IMR-90 (cell line): ENCODE results near the gene IL17REL.

Experiments
- CEBPB ChIP-seq: IDR thresholded peaks from 2 replicates; pipeline ENCODE4 v1.6.1; 2012; ENCODE audit warnings: low read depth, low read length, improper control_type of control experiment
- CTCF ChIP-seq: conservative IDR thresholded peaks from 2 replicates; pipeline ENCODE4 v1.5.1; 2012; ENCODE audit warnings: mild to moderate bottlenecking, low read depth, low read length, improper control_type of control experiment
- MAFK ChIP-seq: IDR thresholded peaks from 2 replicates; pipeline ENCODE4 v1.6.1; 2012; ENCODE audit warnings: low read depth, low read length, improper control_type of control experiment
- MAZ ChIP-seq: IDR thresholded peaks from 2 replicates; pipeline ENCODE4 v1.6.1; 2012; ENCODE audit warnings: low read depth, mild to moderate bottlenecking, low read length, improper control_type of control experiment, moderate library complexity, borderline replicate concordance
- MXI1 ChIP-seq: IDR thresholded peaks from 2 replicates; pipeline ENCODE4 v1.6.1; 2012; ENCODE audit warnings: low read depth, mild to moderate bottlenecking, low read length, moderate library complexity, borderline replicate concordance
- NFE2L2 ChIP-seq: fragments of 150-350 bp; IDR thresholded peaks from 2 replicates; pipeline ENCODE4 v1.6.1; 2016; ENCODE audit warnings: low read depth, mild to moderate bottlenecking, low read length
- POLR2A ChIP-seq: IDR thresholded peaks from 2 replicates; pipeline ENCODE4 v1.6.1; 2012; ENCODE audit warnings: mild to moderate bottlenecking, low read depth, low read length
- RCOR1 ChIP-seq: IDR thresholded peaks from 2 replicates; pipeline ENCODE4 v1.6.1; 2012; ENCODE audit warnings: mild to moderate bottlenecking, low read length, improper control_type of control experiment; ENCODE audit not compliant: insufficient replicate concordance
- SMC3 ChIP-seq: fragments of 150-350 bp; IDR thresholded peaks from 2 replicates; pipeline ENCODE4 v1.6.1; 2016; ENCODE audit warnings: low read depth, mild to moderate bottlenecking, antibody characterized with exemption, low read length, moderate library complexity
- USF2 ChIP-seq: fragments of 150-350 bp; IDR thresholded peaks from 2 replicates; pipeline ENCODE4 v1.6.1; 2017; ENCODE audit warnings: mild to moderate bottlenecking, antibody characterized with exemption, low read length, low read depth

- TF ChIP-seq CTCF = no peak
- no peak for TF ChIP-seq MAFK
- TF ChIP-seq POLR2A = no peak
- no peak for TF ChIP-seq MXI1
- no peak for TF ChIP-seq SMC3
- no peak for TF ChIP-seq USF2
- no peak for TF ChIP-seq CEBPB
- no peak for TF ChIP-seq RCOR1
- no peak for TF ChIP-seq NFE2L2
- no peak for TF ChIP-seq MAZ
Measured at GRCh38 chr22:49999063-49999945, 13.3 kb downstream of the IL17REL start.
